ENCODE measurements around the gene SMIM5.
"Not testable (repeated sequence)": the region's sequence is repeated elsewhere in the genome, so short reads cannot be mapped to it uniquely, and the experiment has no call there.

The SMIM5 gene

DNA sequence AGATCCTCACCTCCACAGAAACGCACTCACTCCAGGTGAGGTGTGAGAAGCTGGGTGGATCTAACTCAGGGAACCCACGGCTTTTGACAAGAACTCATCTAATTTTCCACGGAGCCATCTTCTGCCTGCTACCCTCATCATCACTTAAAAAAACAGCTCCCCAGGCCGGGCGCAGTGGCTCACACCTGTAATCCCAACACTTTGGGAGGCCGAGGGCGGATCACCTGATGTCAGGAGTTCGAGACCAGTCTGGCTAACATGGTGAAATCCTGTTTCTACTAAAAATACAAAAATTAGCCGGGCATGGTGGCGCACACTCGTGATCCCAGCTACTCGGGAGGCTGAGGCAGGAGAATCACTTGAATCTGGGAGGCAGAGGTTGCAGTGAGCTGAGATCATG, 4.8 kb downstream of the SMIM5 start:
- in situ Hi-C loops (cut with HindIII; ENCODE audit: low sequenced_read_pairs) = not testable (repeated sequence)

GRCh38 chr17:75638893-75639292, 5.7 kb downstream of the SMIM5 start:
- in situ Hi-C loops (cut with HindIII; ENCODE audit: low sequenced_read_pairs) = no loop called here

GRCh38 chr17:75639327-75639726, 6.1 kb downstream of the SMIM5 start:
- in situ Hi-C loops (cut with HindIII; ENCODE audit: low sequenced_read_pairs) = no loop called here

DNA sequence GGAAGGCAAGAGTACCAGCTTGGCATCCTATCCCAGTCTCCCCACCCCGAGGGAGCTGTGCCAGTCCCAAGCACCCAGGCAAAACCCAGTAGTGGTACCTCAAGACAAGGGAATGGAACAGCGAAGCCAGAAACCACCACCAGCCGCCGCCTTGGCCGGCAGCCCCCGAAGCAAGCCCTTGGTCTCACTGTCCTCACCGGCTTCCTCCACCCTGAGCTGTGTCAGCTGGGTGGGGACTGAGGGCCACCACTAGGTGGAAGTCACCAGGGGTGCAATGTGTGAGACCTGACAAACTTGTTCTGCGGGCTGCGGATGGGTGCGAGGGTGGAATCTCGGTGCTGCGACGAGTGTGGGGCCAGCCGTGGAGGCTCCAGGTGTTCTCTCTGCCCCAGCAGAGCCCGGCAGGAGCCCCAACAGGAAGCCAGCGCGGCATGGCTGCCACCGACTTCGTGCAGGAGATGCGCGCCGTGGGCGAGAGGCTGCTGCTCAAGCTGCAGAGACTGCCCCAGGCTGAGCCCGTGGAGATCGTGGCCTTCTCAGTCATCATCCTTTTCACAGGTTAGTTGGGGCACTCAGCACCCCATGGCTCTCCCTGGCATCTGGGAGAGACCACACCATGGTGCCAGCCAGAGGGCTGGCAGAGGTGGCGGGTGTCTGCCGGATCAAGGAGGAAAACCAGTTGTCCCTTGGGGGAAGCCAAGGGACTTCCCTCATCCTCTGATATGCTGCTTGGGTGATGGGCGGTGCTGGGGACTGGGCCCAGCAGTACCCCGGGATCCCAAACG, 6.7 kb downstream of the SMIM5 start:
- in situ Hi-C loops (cut with HindIII; ENCODE audit: low sequenced_read_pairs) = loop anchor here (10.0 kb wide), 1 partner anchor 45 kb away; no protein-coding TSS in a partner anchor

DNA sequence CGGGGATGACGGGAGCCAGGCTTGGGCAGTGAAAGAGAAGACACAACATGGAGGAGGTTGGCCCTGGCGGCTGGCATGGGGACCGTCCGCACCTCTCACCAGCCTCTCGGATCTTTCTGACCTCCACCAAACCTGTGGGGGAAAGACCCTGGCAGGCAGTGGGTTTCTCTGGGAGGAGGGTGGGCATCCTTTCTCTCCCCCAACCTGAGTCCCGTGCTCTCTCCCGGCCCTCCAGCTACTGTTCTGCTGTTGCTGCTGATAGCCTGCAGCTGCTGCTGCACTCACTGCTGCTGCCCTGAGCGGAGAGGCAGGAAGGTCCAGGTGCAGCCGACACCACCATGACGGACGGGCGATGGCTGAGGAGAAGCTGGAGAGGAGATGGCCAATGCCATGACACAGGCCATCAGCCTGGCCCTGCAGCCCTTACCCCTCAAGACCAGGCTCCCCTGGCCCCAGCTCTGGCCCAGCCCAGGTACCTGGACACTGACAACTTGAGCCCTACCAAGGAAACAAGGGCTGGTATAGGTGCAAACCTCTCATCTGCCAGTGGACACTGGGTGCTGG, 7.4 kb downstream of the SMIM5 start:
- in situ Hi-C loops (cut with HindIII; ENCODE audit: low sequenced_read_pairs) = loop anchor here (10.0 kb wide), 1 partner anchor 46 kb away; no protein-coding TSS in a partner anchor

GRCh38 chr17:75641343-75641742, 8.1 kb downstream of the SMIM5 start:
- in situ Hi-C loops (cut with HindIII; ENCODE audit: low sequenced_read_pairs) = loop anchor here (10.0 kb wide), 1 partner anchor 47 kb away; no protein-coding TSS in a partner anchor

DNA sequence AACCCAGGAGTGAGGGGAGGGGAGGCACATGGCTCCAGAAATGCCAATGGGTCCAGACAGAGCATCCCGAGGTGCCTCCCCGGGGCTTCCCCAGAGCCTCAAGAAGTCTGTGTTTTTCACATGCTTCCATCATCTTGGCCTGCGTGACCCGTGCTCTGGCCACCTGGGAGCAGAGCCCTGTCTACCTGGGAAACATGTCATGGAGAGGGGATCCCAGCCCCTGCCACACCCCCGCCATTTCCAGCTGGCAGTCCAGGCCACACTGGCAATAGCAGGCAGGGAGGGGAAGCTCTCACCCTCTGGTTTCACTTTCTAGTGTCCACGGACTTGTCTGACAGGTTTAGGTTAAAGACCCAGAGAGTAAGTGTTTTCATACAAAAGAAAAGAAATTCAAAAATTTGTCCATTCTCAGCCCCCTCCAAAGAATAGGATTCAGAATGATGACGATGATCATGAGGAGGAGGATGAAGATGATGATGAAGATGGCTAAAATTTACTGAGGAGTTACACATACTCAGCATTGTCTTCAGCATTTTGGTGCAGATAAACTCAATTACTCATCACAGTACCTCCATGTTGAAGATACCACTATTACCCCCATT, 9.0 kb downstream of the SMIM5 start:
- in situ Hi-C loops (cut with HindIII; ENCODE audit: low sequenced_read_pairs) = loop anchor here (10.0 kb wide), 1 partner anchor 47 kb away; no protein-coding TSS in a partner anchor

DNA sequence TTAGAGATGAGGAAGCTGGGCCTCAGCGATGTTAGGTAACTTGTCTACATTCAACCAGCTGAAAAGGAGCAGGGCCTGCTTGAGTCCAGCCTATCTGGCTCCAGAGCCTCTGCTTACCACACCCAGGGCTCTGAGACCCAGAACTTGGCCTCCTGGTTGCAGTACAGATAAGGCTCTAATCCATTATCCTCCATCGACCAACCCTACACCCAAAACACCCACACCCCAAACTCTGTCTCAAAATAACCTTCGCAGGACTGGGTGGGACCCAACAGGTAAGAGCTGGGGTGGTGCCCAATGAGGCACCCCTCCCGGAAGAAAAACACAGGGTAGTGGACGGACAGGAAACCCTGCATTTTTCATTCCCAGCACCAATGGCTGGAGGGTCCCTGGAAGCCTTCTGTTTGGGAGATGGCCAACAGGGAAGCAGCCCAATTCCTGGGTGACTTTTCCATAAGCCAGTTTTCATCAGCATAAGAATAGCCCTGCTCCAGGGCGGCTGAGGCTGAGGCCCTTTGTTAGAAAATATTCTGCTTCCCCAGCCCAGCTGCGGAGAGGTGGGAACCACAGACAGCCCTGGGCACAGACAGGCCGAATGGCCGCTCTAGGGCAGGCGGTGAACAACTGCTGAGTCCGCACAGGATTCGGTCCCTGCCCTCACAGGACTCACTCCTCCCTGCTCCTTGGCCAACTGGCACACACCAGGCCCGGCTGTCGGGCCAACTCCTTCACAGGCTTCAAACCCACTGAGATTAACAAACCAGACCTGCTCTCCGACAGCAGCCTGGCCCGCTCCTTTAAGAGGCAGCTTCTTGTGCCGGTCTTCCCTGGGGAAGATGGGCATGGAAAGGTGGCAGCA, 9.8 kb downstream of the SMIM5 start:
- in situ Hi-C loops (cut with HindIII; ENCODE audit: low sequenced_read_pairs) = loop anchor here (10.0 kb wide), 1 partner anchor 48 kb away; no protein-coding TSS in a partner anchor

DNA sequence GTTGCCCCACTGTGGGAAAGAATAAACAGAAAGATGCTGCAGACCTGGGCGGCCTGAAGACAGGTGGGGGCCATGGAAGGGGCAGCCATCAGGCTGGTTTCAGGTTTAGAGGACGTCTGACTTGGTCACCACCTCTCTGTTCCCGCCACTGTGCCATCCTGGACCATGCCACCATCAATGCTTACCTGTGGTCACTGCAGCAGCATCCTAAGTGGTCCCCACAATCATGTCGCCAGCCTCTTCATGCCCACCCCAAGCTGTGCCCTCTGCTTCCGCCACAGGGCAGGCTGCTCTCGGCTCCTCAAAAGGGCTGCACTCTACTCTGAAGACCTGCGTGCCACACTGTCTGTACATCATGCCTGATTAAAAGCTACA, 10.4 kb downstream of the SMIM5 start:
- in situ Hi-C loops (cut with HindIII; ENCODE audit: low sequenced_read_pairs) = loop anchor here (10.0 kb wide), 1 partner anchor 49 kb away; no protein-coding TSS in a partner anchor

DNA sequence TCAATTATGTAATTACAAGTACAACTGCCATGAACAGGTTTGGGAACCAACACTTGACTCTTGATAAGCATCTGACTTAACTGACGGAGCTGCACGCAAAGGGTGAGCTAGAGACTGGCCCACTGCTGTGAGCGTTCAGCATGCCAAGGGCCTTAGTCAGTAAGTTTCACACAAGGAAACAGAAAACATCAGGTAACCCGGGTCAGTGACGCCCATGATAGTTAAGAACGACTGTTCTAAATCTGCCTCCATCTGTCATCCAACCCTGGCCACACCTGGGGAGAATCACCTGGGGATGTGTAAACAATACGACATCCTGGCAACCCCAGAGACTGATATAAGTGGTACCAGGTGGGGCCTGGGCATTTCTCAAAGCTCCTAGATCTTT, 12.3 kb downstream of the SMIM5 start:
- in situ Hi-C loops (cut with HindIII; ENCODE audit: low sequenced_read_pairs) = loop anchor here (10.0 kb wide), 1 partner anchor 51 kb away; no protein-coding TSS in a partner anchor

- in situ Hi-C loops (cut with HindIII; ENCODE audit: low sequenced_read_pairs) = loop anchor here (10.0 kb wide), 1 partner anchor 51 kb away; no protein-coding TSS in a partner anchor
These were observed 12.8 kb downstream of the SMIM5 start for GRCh38 chr17:75645889-75646637.

- in situ Hi-C loops (cut with HindIII; ENCODE audit: low sequenced_read_pairs) = loop anchor here (10.0 kb wide), 1 partner anchor 52 kb away; no protein-coding TSS in a partner anchor
These were observed 13.4 kb downstream of the SMIM5 start for GRCh38 chr17:75646638-75646992.

GRCh38 chr17:75647061-75647460, 13.8 kb downstream of the SMIM5 start:
- in situ Hi-C loops (cut with HindIII; ENCODE audit: low sequenced_read_pairs) = loop anchor here (10.0 kb wide), 1 partner anchor 52 kb away; no protein-coding TSS in a partner anchor

GRCh38 chr17:75647921-75648320, 14.7 kb downstream of the SMIM5 start:
- in situ Hi-C loops (cut with HindIII; ENCODE audit: low sequenced_read_pairs) = loop anchor here (10.0 kb wide), 1 partner anchor 53 kb away; no protein-coding TSS in a partner anchor

- in situ Hi-C loops (cut with HindIII; ENCODE audit: low sequenced_read_pairs) = loop anchor here (10.0 kb wide), 1 partner anchor 55 kb away; no protein-coding TSS in a partner anchor
These were observed 16.5 kb downstream of the SMIM5 start for GRCh38 chr17:75649687-75650086.

- in situ Hi-C loops (cut with HindIII; ENCODE audit: low sequenced_read_pairs) = no loop called here
These were observed 17.6 kb downstream of the SMIM5 start for GRCh38 chr17:75650874-75651273.

GRCh38 chr17:75652341-75652740, 19.1 kb downstream of the SMIM5 start:
- in situ Hi-C loops (cut with HindIII; ENCODE audit: low sequenced_read_pairs) = no loop called here

- in situ Hi-C loops (cut with HindIII; ENCODE audit: low sequenced_read_pairs) = no loop called here
These were observed 19.8 kb downstream of the SMIM5 start for GRCh38 chr17:75652934-75653549.

- in situ Hi-C loops (cut with HindIII; ENCODE audit: low sequenced_read_pairs) = no loop called here
These were observed 20.9 kb downstream of the SMIM5 start for GRCh38 chr17:75654176-75654575.

All from endothelial cell of hepatic sinusoid (primary cell).